GM21528 (cell line): ENCODE data around the gene RPH3AL.
"Not testable (repeated sequence)": the region's sequence is repeated elsewhere in the genome, so short reads cannot be mapped to it uniquely, and the experiment has no call there.

Experiments
- ATAC-seq: cut with Tn5 transposase; IDR thresholded peaks from one replicate; pipeline ENCODE4 v1.9.1; 2021; ENCODE audit warnings: mild to moderate bottlenecking, moderate library complexity; ENCODE audit not compliant: unreplicated experiment, low FRiP score

The RPH3AL gene

GRCh38 chr17:322006-322780 is 30.4 kb downstream of the RPH3AL start:
- ATAC-seq, result no peak

GRCh38 chr17:321386-321941 is 31.1 kb downstream of the RPH3AL start:
- ATAC-seq, result no peak

- ATAC-seq, result no peak
Measured at GRCh38 chr17:320809-321385, 31.7 kb downstream of the RPH3AL start.

- no peak for ATAC-seq
Measured at GRCh38 chr17:320139-320538, 32.5 kb downstream of the RPH3AL start.

- ATAC-seq, result no peak
Measured at GRCh38 chr17:319266-319665, 33.3 kb downstream of the RPH3AL start.

GRCh38 chr17:317070-317469 is 35.5 kb downstream of the RPH3AL start:
- not testable (repeated sequence) for ATAC-seq

GRCh38 chr17:315399-315798 is 37.2 kb downstream of the RPH3AL start:
- ATAC-seq, result not testable (repeated sequence)

GRCh38 chr17:314614-314944 is 38.0 kb downstream of the RPH3AL start:
- not testable (repeated sequence) for ATAC-seq

GRCh38 chr17:313911-314613 is 38.5 kb downstream of the RPH3AL start:
- no peak for ATAC-seq

GRCh38 chr17:313231-313630 is 39.4 kb downstream of the RPH3AL start:
- no peak for ATAC-seq

GRCh38 chr17:312476-313148 is 40.0 kb downstream of the RPH3AL start:
- no peak for ATAC-seq

GRCh38 chr17:311119-311782 is 41.4 kb downstream of the RPH3AL start:
- ATAC-seq, result no peak

GRCh38 chr17:310111-311010 is 42.2 kb downstream of the RPH3AL start:
- ATAC-seq, result no peak

GRCh38 chr17:309361-309888 is 43.2 kb downstream of the RPH3AL start:
- no peak for ATAC-seq

- ATAC-seq, result no peak
Measured at GRCh38 chr17:307741-308507, 44.7 kb downstream of the RPH3AL start.

GRCh38 chr17:307295-307691 is 45.3 kb downstream of the RPH3AL start:
- no peak for ATAC-seq

- no peak for ATAC-seq
Measured at GRCh38 chr17:306536-307294, 45.9 kb downstream of the RPH3AL start.

GRCh38 chr17:306116-306515 is 46.5 kb downstream of the RPH3AL start:
- no peak for ATAC-seq
